GM19438 (cell line): ENCODE data around the gene LYAR.
"Not testable (repeated sequence)": the region's sequence is repeated elsewhere in the genome, so short reads cannot be mapped to it uniquely, and the experiment has no call there.

ENCODE experiments used
- ATAC-seq: cut with Tn5 transposase; IDR thresholded peaks from one replicate; pipeline ENCODE4 v1.9.1; 2021; ENCODE audit warnings: low read depth; ENCODE audit not compliant: unreplicated experiment

LYAR gene

GRCh38 chr4:4269331-4269731, 20.6 kb downstream of the LYAR start:
- ATAC-seq, result no peak

- ATAC-seq, result no peak
Observed at GRCh38 chr4:4268776-4269175, 21.2 kb downstream of the LYAR start.

GRCh38 chr4:4267981-4268380, 22.0 kb downstream of the LYAR start:
- no peak for ATAC-seq

DNA sequence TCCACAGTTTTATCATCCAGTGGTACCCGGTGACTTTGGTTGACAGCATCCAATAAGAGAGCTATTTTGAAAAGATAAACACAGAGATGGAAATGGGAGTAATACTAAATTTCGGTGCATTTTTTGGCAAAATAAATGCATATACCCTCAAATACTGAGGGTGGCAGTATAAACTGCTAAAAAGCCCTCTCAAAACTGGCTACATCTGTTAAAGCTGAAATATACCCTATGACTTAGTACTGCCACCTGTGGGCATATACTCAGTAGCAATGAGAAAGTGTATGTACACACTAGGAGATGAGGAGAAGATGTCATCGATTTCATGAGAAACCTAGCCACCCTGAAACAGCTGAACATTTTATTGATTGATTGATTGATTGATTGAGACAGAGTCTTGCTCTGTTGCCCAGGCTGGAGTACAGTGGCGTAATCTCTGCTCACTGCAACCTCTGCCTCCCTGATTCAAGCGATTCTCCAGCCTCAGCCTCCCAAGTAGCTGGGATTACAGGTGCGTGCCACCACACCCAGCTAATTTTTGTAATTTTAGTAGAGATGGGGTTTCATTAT, 29.7 kb downstream of the LYAR start:
- peak; percentile 78 for ATAC-seq

GRCh38 chr4:4259484-4260100, 30.4 kb downstream of the LYAR start:
- ATAC-seq, result no peak

GRCh38 chr4:4257705-4258104, 32.2 kb downstream of the LYAR start:
- not testable (repeated sequence) for ATAC-seq

GRCh38 chr4:4256799-4257198, 33.2 kb downstream of the LYAR start:
- no peak for ATAC-seq

GRCh38 chr4:4254666-4255065, 35.3 kb downstream of the LYAR start:
- ATAC-seq, result no peak

DNA sequence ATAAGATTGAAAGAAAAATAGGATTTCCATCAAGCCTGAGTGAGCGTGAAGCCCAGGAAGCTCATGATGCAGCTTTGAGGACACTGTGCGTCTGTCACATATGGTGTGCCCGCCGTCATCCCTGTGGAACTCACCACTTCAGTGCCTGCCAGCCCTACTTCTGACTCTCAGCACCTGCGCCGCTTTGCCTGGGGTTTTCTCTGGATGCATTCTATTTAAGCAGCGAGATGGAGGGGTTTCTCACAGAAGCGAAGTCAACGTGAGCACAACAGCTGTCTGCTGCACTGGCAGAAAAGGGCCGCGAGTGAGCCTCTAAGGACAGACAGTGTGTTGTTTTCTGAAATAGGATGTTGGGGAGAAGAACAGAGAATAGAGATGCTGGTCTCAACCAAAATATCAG, 35.8 kb downstream of the LYAR start:
- no peak for ATAC-seq

GRCh38 chr4:4249866-4250265, 40.1 kb downstream of the LYAR start:
- ATAC-seq, result no peak

GRCh38 chr4:4249342-4249741, 40.6 kb downstream of the LYAR start:
- not testable (repeated sequence) for ATAC-seq

- ATAC-seq, result no peak
Observed at GRCh38 chr4:4248885-4249203, 41.1 kb downstream of the LYAR start.

GRCh38 chr4:4248029-4248884, 41.7 kb downstream of the LYAR start, which contains the start of gene TMEM128:
Gene TMEM128 (minus strand): TSS chr4:4248223. CDS start chr4:4248202, 21 bp downstream.
- ATAC-seq, result peak; percentile 97

DNA sequence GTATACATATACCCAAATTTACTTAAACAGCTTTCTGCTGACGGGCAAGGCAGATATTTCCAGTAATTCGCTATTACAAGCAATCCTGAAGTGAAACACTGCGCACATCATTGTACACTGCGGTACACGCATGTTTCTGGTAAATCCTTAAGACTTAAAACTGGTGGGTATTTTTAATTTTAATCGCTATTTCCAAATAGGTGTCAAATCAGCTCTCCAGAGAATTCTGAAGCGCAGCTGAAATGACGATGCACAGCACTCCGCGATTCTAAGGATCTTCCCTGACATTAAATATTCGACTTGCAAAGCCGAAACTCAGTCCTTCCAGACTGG, 42.3 kb downstream of the LYAR start:
- ATAC-seq, result no peak

DNA sequence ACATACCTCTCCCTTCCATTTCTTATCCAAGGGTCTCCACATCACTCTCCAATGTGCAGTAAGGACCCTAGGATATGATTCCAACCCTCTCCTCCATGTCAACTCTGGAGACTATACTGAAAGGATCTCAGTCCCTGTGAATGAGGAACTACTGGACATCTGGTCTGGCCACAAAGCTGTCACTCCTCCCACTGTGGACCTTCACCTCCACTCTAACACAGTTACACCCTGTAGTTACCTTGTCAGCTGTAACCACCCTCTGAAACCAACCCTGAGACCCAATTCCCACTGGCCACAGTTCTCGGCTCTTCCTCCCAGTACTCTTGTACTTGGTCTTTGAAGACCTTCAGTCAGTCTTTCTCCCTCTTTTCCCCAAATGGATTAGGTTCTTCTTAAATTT, 44.8 kb downstream of the LYAR start:
- ATAC-seq, result no peak

- ATAC-seq, result not testable (repeated sequence)
Observed at GRCh38 chr4:4239551-4239950, 50.4 kb downstream of the LYAR start.

DNA sequence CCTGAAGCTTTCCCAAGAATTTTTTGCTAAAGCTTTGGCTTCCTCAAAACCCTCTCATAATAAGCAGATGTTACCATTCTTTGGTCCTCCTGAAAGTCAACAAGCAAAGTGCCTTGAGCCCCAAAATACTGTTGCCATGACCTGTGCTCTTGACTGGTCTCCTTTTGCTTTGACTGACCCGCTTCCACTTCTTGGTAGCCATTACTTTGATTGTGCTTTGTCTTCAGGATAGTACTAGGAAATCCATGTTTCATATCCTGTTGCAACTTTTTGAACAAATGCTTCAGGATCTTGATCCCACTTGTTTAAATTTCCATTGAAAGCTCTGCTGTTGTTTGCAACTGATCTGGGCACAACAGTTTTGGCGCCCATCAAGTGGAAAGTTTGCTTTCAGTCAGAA, 56.3 kb downstream of the LYAR start:
- no peak for ATAC-seq

- no peak for ATAC-seq
Observed at GRCh38 chr4:4228356-4228668, 61.6 kb downstream of the LYAR start.

GRCh38 chr4:4227510-4228355, 62.2 kb downstream of the LYAR start:
- ATAC-seq, result no peak

- ATAC-seq, result no peak
Observed at GRCh38 chr4:4226606-4227438, 63.1 kb downstream of the LYAR start, which contains the start of gene OTOP1. Gene OTOP1 (minus strand): TSS chr4:4226929. CDS start chr4:4226864, 65 bp downstream.
